Ovary (tissue), 3 donors: Measurements from ENCODE around the gene SPRR2E.

Experiments
- POLR2A ChIP-seq: fragments of 450-650 bp; IDR thresholded peaks from one replicate; pipeline ENCODE4 v1.6.1; 2017; ENCODE audit warnings: antibody characterized with exemption, mild to moderate bottlenecking, moderate library complexity
- TF ChIP-seq, protein P1 (sequence below), 3 donors: fragments of 450-650 bp in 2 of 3; fragments of 200-600 bp in 1 of 3; IDR thresholded peaks; one replicate each; pipeline versions ENCODE4 v1.5.1 to v1.8.0; 2016 to 2022; ENCODE audit warnings: antibody characterized with exemption in 3 of 3, mild to moderate bottlenecking in 1 of 3
- donor health status: DM: no; HTN: no; CAD: no.

DNA sequence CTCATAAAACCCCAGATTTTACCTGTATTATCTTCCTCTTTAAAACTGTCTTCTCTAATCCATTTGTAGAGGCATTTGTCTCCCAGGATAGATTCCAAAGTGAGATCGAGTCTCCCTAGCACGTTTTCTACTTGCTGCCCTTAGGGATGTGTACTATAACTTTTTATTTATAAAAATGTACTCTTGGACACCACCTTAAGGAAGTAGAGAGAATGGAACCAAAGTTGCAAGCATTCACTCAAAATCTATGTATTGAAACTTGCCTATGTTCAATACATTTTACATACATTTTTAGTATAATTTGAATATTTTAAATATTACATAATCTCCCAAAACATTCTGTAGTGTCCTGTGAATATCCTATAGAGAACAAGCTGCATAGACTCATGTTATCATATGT lies 36.2 kb downstream of the SPRR2E start:
- TF ChIP-seq, protein P1, sequence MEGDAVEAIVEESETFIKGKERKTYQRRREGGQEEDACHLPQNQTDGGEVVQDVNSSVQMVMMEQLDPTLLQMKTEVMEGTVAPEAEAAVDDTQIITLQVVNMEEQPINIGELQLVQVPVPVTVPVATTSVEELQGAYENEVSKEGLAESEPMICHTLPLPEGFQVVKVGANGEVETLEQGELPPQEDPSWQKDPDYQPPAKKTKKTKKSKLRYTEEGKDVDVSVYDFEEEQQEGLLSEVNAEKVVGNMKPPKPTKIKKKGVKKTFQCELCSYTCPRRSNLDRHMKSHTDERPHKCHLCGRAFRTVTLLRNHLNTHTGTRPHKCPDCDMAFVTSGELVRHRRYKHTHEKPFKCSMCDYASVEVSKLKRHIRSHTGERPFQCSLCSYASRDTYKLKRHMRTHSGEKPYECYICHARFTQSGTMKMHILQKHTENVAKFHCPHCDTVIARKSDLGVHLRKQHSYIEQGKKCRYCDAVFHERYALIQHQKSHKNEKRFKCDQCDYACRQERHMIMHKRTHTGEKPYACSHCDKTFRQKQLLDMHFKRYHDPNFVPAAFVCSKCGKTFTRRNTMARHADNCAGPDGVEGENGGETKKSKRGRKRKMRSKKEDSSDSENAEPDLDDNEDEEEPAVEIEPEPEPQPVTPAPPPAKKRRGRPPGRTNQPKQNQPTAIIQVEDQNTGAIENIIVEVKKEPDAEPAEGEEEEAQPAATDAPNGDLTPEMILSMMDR (IDR thresholded peaks at IDR 0.05) = no peak
- no peak for TF ChIP-seq POLR2A
